Hypothalamus (tissue), 51 donors: ENCODE data around the gene TMPRSS11D.

Source experiments
- DNase-seq, 51 donors: peaks; one replicate each; lab custom pipeline; 2025; lab: John Stamatoyannopoulos, UW

Gene TMPRSS11D, protein sequence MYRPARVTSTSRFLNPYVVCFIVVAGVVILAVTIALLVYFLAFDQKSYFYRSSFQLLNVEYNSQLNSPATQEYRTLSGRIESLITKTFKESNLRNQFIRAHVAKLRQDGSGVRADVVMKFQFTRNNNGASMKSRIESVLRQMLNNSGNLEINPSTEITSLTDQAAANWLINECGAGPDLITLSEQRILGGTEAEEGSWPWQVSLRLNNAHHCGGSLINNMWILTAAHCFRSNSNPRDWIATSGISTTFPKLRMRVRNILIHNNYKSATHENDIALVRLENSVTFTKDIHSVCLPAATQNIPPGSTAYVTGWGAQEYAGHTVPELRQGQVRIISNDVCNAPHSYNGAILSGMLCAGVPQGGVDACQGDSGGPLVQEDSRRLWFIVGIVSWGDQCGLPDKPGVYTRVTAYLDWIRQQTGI

DNA sequence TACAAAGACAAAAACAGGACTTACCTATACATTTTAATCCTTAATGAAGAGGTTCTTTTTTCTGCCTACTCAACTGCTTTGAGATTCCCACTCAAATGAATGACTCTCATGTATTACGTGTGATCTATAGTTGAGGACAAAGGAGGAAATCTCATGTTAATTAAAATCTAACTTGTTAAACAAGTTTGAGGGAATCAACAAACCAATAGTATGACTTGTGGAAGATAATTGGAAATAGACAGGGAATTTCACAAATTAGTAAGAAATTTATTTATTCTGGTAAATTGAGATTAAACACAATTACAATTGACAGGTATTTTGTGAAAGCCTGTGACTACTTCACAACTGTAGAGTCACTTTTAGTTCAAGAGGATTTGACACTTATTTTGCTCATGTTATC, at the start of gene TMPRSS11D:
TMPRSS11D (minus strand) TSS at position 101 of the 400 bp plus-strand sequence; CDS start at position 32, 69 bp downstream.
- DNase-seq: no peak

GRCh38 chr4:67933038-67933437, 49.2 kb upstream of the TMPRSS11D start:
- DNase-seq: no peak

DNA sequence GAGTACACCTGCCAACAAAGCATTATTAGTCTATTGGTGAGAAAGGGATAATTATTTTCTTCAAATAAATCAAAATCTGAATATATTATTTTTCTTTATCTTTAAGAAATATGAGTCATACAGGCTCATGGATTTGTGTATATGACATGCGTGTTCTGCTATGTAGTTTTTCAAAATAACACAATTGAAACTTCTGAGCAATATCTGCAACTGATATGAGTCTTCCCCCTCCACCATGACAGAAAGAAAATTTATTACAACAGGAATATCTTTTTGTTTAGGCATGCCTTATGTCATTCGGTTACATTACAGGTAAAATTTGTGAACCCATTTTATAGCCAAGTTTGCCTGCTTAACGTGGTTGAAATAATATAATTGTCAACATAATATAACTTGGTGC, 47.5 kb upstream of the TMPRSS11D start:
- DNase-seq: no peak

GRCh38 chr4:67929426-67929825, 45.6 kb upstream of the TMPRSS11D start:
- no peak for DNase-seq

GRCh38 chr4:67928546-67928945, 44.7 kb upstream of the TMPRSS11D start:
- no peak for DNase-seq

- no peak for DNase-seq
Measured at GRCh38 chr4:67927251-67927650, 43.4 kb upstream of the TMPRSS11D start.

GRCh38 chr4:67926485-67926884, 42.7 kb upstream of the TMPRSS11D start:
- no peak for DNase-seq

GRCh38 chr4:67922697-67923096, 38.9 kb upstream of the TMPRSS11D start:
- DNase-seq: no peak

- DNase-seq: no peak
Measured at GRCh38 chr4:67918428-67918827, 34.6 kb upstream of the TMPRSS11D start.

DNA sequence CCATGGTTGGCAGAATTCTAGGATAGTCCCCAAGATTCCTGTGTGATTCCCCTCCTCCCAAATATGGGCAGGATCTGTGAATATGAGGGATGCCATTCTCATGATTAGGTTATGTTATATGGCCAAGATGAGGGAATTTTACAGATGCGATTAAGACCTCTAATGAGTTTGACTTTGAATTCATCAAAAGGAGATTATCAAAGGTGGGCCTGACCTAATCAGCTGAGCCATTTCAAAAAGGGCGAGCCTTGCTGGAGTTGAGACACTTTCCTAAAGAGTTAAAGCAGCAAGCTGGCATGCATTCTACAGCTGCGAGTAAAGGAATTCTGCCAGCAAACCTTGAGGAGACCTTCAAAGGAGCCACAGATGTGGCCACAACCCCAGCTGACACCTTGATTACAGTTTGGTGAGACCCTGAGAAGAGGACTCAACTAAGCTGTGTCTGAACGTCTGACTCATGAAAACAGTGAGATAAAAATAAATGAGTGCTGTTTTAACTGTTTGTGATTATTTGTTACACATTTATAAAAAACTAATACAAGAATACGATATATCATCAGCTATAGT, 31.7 kb upstream of the TMPRSS11D start:
- no peak for DNase-seq

GRCh38 chr4:67912080-67912479, 28.3 kb upstream of the TMPRSS11D start:
- DNase-seq: no peak

DNA sequence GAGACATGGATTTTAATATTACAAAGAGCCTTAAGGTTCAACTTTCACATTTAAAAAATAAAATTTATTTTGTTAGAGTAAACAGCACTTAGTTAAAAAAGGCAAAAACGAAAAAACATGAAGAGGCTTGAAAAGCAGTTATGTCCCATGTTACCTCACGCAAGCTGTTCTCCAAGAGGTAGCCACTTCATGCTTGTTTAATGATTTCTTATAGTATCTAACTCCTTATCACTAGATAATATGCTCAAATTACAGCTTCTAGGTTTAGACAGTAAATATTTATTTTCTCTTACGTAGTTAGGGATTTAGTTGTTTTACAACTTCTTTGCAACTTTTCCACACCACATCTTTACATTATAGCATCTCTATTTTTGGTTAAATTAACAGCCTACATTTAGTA, 27.8 kb upstream of the TMPRSS11D start:
- DNase-seq: no peak

DNA sequence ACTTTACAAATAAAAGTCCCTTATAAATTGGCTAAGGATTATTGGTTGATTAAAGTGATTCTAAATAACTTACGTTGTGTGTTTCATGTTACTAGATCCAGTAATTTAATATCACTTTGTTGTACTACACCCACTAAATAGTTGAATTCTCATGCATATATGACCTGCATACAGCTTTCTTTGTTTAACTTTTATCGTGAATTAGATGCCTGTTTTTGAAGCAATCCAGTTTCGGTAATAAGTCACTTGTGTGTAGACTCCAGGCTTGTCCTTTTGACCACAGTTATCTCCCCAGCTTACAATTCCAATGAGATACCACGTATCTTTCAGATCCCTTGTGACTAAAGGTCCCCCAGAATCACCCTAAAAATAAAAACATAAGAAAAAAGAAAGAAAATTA, 27.3 kb upstream of the TMPRSS11D start:
- DNase-seq: no peak

GRCh38 chr4:67910585-67910905, 26.7 kb upstream of the TMPRSS11D start:
- DNase-seq: no peak

GRCh38 chr4:67909905-67910584, 26.2 kb upstream of the TMPRSS11D start:
- DNase-seq: no peak

- DNase-seq: no peak
Measured at GRCh38 chr4:67907650-67908049, 23.8 kb upstream of the TMPRSS11D start.

DNA sequence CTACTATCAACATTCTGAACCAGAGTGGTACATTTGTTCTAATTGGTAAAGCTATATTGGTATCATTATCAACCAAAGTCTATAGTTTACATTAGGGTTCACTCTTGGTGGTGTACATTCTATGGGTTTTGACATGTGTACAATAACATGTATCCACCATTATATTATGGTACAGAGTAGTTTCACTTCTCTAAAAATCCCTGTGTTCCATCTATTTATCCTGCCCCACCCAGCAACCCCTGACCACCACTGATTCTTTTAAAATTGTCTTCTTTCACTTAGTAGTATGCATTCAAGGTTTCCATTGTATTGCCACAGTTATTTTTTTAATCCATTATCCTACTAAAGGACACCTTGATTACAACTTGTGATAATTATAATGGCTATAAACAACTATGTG, 15.3 kb upstream of the TMPRSS11D start:
- no peak for DNase-seq

DNA sequence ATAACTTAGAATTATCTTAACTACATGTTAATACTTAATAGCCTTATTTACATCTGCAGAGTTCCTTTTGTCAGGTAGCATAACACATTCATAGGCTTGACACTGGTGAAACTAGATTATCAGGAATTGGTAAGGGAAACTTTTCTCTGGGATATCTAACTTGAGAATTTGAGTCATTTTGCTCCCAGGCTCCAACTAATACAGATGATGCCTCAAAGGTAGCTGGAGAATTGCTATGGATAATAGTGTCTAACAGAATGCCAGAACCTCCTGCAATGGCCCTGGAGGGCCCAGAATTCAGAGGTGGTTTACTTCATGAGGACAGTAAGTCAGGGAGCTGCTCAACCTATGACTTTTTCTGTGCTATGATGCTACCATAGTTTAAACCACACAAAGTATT, 13.9 kb upstream of the TMPRSS11D start:
- no peak for DNase-seq

GRCh38 chr4:67896421-67897065, 12.7 kb upstream of the TMPRSS11D start:
- no peak for DNase-seq

DNA sequence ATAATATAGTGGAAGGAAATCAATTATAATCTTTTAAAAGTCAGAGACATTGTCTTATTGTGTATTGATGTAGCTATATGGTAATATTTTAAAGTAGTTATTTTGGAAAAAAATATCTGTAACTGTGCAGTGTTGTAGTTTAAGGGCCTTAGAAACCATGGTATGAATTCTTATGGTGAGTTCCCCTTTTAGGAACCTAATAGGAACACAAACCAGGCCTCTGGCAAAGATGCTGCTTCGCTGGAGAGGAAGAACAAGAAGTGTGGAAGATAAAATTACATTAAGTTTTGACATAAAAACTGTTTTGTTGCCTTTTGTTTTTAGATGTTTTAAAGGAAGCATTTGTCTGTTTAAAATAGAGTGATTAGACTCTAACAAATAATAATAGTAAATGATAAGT, 10.9 kb upstream of the TMPRSS11D start:
- DNase-seq: no peak

DNA sequence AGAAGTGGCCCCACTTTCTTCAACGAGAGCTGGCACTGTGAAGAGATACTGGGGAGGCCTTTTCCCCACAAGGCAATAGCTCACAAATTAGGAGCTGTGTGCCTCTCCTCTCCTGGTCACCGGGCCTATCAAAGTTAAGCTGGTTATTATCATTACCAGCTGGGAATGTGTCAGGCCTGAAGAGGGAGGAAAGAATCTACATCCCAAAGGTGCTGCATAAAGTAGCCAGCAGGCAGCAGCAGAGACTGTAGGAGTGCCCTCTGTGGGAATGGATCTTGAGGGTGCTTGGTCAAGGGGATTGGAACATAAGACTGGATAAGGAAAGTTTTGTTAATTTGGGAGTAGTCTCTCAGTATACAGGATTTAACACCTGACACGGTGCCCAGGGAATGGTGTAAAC, 9.1 kb upstream of the TMPRSS11D start:
- DNase-seq: no peak

- DNase-seq: no peak
Measured at GRCh38 chr4:67892253-67892652, 8.5 kb upstream of the TMPRSS11D start.
